MCF 10A (cell line): Measurements from ENCODE around the gene GRM8. TPM values are rescaled to one million over a fixed set of nuclear protein-coding genes. Genes with fewer than 3 reads are reported as not detected.

Experiments used
- BruUV-seq: library from RNA; stranded (reverse); fragments of 400-500 nt; replicated peaks from 2 replicates; lab custom pipeline; 2021; lab: Mats Ljungman, UMichigan
- CTCF ChIA-PET: fragments of 300-600 bp; sonication (Branson Sonifier 250); formaldehyde crosslinking; extraction: SDS; loops from one replicate; lab custom pipeline; 2021; ENCODE audit warnings: antibody characterized with exemption, inconsistent platforms; lab: Yijun Ruan, JAX
- POLR2A ChIA-PET: fragments of 300-600, 350-650 bp; sonication (Branson Sonifier 250); formaldehyde crosslinking; extraction: SDS; loops from one replicate; lab custom pipeline; 2020; ENCODE audit warnings: antibody characterized with exemption, inconsistent platforms; lab: Yijun Ruan, JAX
- DNase-seq: peaks from one replicate; pipeline ENCODE4 v3.0.0-alpha.2; 2018; ENCODE audit not compliant: unreplicated experiment
- H3K27ac Mint-ChIP-seq: one replicate; pipeline ENCODE4 v1.8.0; 2022; ENCODE audit warnings: mild to moderate bottlenecking, low read depth, mixed read lengths; ENCODE audit not compliant: unreplicated experiment
- H3K27me3 Mint-ChIP-seq: one replicate; pipeline ENCODE4 v1.8.0; 2022; ENCODE audit warnings: mixed read lengths; ENCODE audit not compliant: insufficient read depth, unreplicated experiment
- H3K36me3 Mint-ChIP-seq: one replicate; pipeline ENCODE4 v1.8.0; 2022; ENCODE audit warnings: mild to moderate bottlenecking, moderate library complexity, mixed read lengths; ENCODE audit not compliant: insufficient read depth, unreplicated experiment
- H3K4me1 Mint-ChIP-seq: one replicate; pipeline ENCODE4 v1.8.0; 2022; ENCODE audit warnings: mixed read lengths; ENCODE audit not compliant: insufficient read depth, unreplicated experiment
- H3K4me3 Mint-ChIP-seq: one replicate; pipeline ENCODE4 v1.8.0; 2022; ENCODE audit warnings: mild to moderate bottlenecking, moderate library complexity, mixed read lengths; ENCODE audit not compliant: unreplicated experiment
- H3K9me3 Mint-ChIP-seq: one replicate; pipeline ENCODE4 v1.8.0; 2022; ENCODE audit warnings: mixed read lengths; ENCODE audit not compliant: unreplicated experiment
- intact Hi-C: fragments of 100-400 bp; cut with micrococcal nuclease; formaldehyde crosslinking; loops from 2 replicates; pipeline ENCODE4 v1.14.1; 2022
- total RNA-seq: library from RNA; stranded (reverse); gene quantifications from 2 replicates; pipeline ENCODE4 v1.2.3, GENCODE V29; 2022
- TF ChIP-seq, protein P1 (sequence below): fragments of 200-600 bp; IDR thresholded peaks from one replicate; pipeline ENCODE4 v1.8.0; 2022; ENCODE audit warnings: antibody characterized with exemption, mild to moderate bottlenecking; ENCODE audit not compliant: unreplicated experiment

GRM8 gene
- total RNA-seq, 1 experiment from 2014 or later: not detected

DNA sequence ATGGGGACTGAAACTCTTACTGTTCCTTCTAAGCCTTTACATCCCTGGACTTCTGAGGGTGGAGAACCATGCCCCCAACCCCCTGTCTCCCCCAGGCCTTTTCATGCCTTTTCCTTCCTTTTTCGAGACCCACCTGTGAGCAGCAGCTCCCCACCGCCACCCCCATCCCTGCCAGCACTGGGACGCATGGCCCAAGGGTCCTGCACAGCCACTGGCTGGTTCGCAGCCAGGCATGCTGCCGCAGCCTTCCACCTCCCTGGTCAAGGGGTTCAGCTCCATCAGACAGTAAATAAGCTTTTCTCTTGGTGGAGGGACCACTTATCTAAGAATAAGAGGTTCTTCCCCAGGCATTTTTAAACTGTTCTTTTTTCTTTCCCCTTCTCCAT, 584.4 kb downstream of the GRM8 start:
- Mint-ChIP-seq H3K36me3 (no peaks in the 10 kb centered on the region), H3K4me1 (no peaks in the 10 kb centered on the region), H3K9me3 (peaks cover 5% of the 10 kb centered on the region), H3K27ac (no peak overlapping the region), H3K27me3 (no peaks in the 10 kb centered on the region), H3K4me3 (no peak overlapping the region)
- TF ChIP-seq, protein P1, sequence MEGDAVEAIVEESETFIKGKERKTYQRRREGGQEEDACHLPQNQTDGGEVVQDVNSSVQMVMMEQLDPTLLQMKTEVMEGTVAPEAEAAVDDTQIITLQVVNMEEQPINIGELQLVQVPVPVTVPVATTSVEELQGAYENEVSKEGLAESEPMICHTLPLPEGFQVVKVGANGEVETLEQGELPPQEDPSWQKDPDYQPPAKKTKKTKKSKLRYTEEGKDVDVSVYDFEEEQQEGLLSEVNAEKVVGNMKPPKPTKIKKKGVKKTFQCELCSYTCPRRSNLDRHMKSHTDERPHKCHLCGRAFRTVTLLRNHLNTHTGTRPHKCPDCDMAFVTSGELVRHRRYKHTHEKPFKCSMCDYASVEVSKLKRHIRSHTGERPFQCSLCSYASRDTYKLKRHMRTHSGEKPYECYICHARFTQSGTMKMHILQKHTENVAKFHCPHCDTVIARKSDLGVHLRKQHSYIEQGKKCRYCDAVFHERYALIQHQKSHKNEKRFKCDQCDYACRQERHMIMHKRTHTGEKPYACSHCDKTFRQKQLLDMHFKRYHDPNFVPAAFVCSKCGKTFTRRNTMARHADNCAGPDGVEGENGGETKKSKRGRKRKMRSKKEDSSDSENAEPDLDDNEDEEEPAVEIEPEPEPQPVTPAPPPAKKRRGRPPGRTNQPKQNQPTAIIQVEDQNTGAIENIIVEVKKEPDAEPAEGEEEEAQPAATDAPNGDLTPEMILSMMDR: no peak
- CTCF ChIA-PET: interaction anchor here (0.6 kb wide), 1 partner anchor 733 kb away, joined by 3 read pairs; no protein-coding TSS in a partner anchor
- intact Hi-C loops: no loop called here
- DNase-seq: no peak
- no TSS peak for BruUV-seq
- POLR2A ChIA-PET: interaction anchor here (0.7 kb wide), 1 partner anchor 1743 kb away, joined by 3 read pairs; no protein-coding TSS in a partner anchor

- ChIA-PET POLR2A (interaction anchor here (0.7 kb wide), 1 partner anchor 1743 kb away, joined by 3 read pairs; no protein-coding TSS in a partner anchor), CTCF (no interaction called here)
- Mint-ChIP-seq H3K27ac (no peak overlapping the region), H3K4me3 (no peak overlapping the region), H3K9me3 (peaks cover 5% of the 10 kb centered on the region), H3K4me1 (no peaks in the 10 kb centered on the region), H3K36me3 (no peaks in the 10 kb centered on the region), H3K27me3 (no peaks in the 10 kb centered on the region)
- intact Hi-C loops: no loop called here
- no peak for DNase-seq
- no TSS peak for BruUV-seq
- TF ChIP-seq, protein P1: no peak
Observed at GRCh38 chr7:126667742-126668366, 584.9 kb downstream of the GRM8 start.

DNA sequence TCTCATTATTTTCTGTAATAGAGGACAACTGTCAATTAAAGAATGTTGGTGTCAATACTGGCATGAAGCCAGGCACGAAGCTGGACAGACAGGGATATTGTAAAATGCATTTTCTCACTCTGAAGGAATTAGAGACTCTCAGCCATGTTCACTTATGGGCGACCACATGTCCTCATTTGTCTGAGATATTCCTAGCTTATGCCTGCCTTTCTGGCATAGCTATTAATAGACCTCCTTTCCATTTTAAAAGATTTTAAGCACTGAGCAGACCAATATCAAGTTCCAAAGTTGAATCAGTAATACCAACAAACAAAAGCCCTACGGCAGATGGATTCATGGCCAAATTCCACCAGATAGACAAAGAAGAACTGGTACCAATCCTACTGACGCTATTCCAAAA, 589.9 kb downstream of the GRM8 start:
- Mint-ChIP-seq H3K36me3 (no peaks in the 10 kb centered on the region), H3K27me3 (no peaks in the 10 kb centered on the region), H3K4me3 (no peak overlapping the region), H3K27ac (no peak overlapping the region), H3K4me1 (no peaks in the 10 kb centered on the region), H3K9me3 (peaks cover 5% of the 10 kb centered on the region)
- CTCF ChIA-PET: interaction anchor here (0.7 to 1.3 kb wide), 2 partner anchors 10 to 848 kb away, joined by 3 to 5 read pairs; no protein-coding TSS in a partner anchor
- DNase-seq: no peak
- TF ChIP-seq, protein P1: no peak
- intact Hi-C loops: no loop called here
- POLR2A ChIA-PET: no interaction called here
- BruUV-seq: no TSS peak

- H3K4me1 Mint-ChIP-seq: no peaks in the 10 kb centered on the region
- intact Hi-C loops: no loop called here
- H3K36me3 Mint-ChIP-seq: no peaks in the 10 kb centered on the region
- TF ChIP-seq, protein P1: no peak
- no peaks in the 10 kb centered on the region for H3K27me3 Mint-ChIP-seq
- H3K9me3 Mint-ChIP-seq: no peaks in the 10 kb centered on the region
- H3K27ac Mint-ChIP-seq: no peak overlapping the region
- ChIA-PET POLR2A (no interaction called here), CTCF (no interaction called here)
- no peak for DNase-seq
- BruUV-seq: no TSS peak
- H3K4me3 Mint-ChIP-seq: no peak overlapping the region
Observed at GRCh38 chr7:126659124-126659523, 593.6 kb downstream of the GRM8 start.
